CD4-positive, alpha-beta T cell (primary cell): Measurements from ENCODE around the gene C3orf70. TPM values are rescaled to one million over a fixed set of nuclear protein-coding genes. Genes with fewer than 3 reads are reported as not detected.

ENCODE experiments used
- ATAC-seq: fragments of 200-7000 bp; cut with Tn5 transposase; one replicate; pipeline ENCODE4 v1.10.0; 2022; ENCODE audit warnings: mild to moderate bottlenecking; ENCODE audit not compliant: poor library complexity
- CTCF ChIA-PET: fragments of 350-600 bp; sonication (Branson Sonifier 250); formaldehyde crosslinking; loops from one replicate; lab custom pipeline; 2021; ENCODE audit warnings: antibody characterized with exemption, inconsistent platforms; lab: Charles Lee
- POLR2A ChIA-PET: fragments of 350-600 bp; sonication (Branson Sonifier 250); formaldehyde crosslinking; loops from one replicate; lab custom pipeline; 2021; ENCODE audit warnings: antibody characterized with exemption, inconsistent platforms; lab: Charles Lee
- DNase-seq, 14 experiments: peaks; one replicate each; pipeline ENCODE4 v3.0.0-alpha.2; 2013 to 2020; ENCODE audit warnings: mixed read lengths in 2 of 14
- H3K27ac ChIP-seq, 2 donors: one replicate each; pipeline versions ENCODE4 v1.5.1 to v1.7.0; 2013; ENCODE audit warnings: low read length in 2 of 2, low read depth in 1 of 2, mild to moderate bottlenecking in 1 of 2
- H3K27me3 ChIP-seq, 2 experiments: 1 replicate in 1 of 2; 2 replicates in 1 of 2; pipeline versions ENCODE4 v1.6.1 to v1.7.0; 2013; ENCODE audit warnings: low read length in 2 of 2, control low read depth in 1 of 2, mild to moderate bottlenecking in 1 of 2, moderate library complexity in 1 of 2; ENCODE audit not compliant: insufficient read depth in 2 of 2, control insufficient read depth in 1 of 2
- H3K36me3 ChIP-seq: one replicate; pipeline ENCODE4 v1.6.1; 2013; ENCODE audit warnings: low read length, control low read depth; ENCODE audit not compliant: insufficient read depth
- H3K4me1 ChIP-seq: one replicate; pipeline ENCODE4 v1.6.1; 2013; ENCODE audit warnings: low read length, control low read depth; ENCODE audit not compliant: insufficient read depth
- H3K4me3 ChIP-seq: one replicate; pipeline ENCODE4 v1.5.1; 2013; ENCODE audit warnings: mild to moderate bottlenecking, low read length, moderate library complexity
- H3K9me3 ChIP-seq, 2 experiments: 1 replicate in 1 of 2; 2 replicates in 1 of 2; pipeline versions ENCODE4 v1.6.1 to v1.7.0; 2013; ENCODE audit warnings: low read length in 2 of 2, mild to moderate bottlenecking in 2 of 2, control low read depth in 1 of 2, moderate library complexity in 1 of 2; ENCODE audit not compliant: control insufficient read depth in 1 of 2, insufficient read depth in 1 of 2
- H3K27ac Mint-ChIP-seq: one replicate; pipeline ENCODE4 v1.8.0; 2020; ENCODE audit warnings: mixed read lengths
- H3K27me3 Mint-ChIP-seq: one replicate; pipeline ENCODE4 v1.8.0; 2021; ENCODE audit warnings: mixed read lengths
- H3K36me3 Mint-ChIP-seq: one replicate; pipeline ENCODE4 v1.8.0; 2021; ENCODE audit warnings: low read depth, mixed read lengths
- H3K4me1 Mint-ChIP-seq: one replicate; pipeline ENCODE4 v1.8.0; 2021; ENCODE audit warnings: low read depth, mixed read lengths
- H3K4me3 Mint-ChIP-seq: one replicate; pipeline ENCODE4 v1.8.0; 2020; ENCODE audit warnings: mild to moderate bottlenecking, mixed read lengths
- H3K9me3 Mint-ChIP-seq: one replicate; pipeline ENCODE4 v1.8.0; 2020; ENCODE audit warnings: mixed read lengths
- CTCF ChIP-seq: fragments of 200-600 bp; IDR thresholded peaks from one replicate; pipeline ENCODE4 v1.8.0; 2022; ENCODE audit warnings: antibody characterized with exemption, mild to moderate bottlenecking
- intact Hi-C, 2 experiments: fragments of 100-400 bp; cut with DNase I in 1 of 2; cut with micrococcal nuclease in 1 of 2; formaldehyde crosslinking; loops; one replicate each; pipeline versions ENCODE4 v1.15.1 to v1.9.0; 2023 to 2025; cut with DNase I, micrococcal nuclease
- total RNA-seq, 174 experiments: library from RNA in 2 of 174; stranded (reverse) in 2 of 174; gene quantifications; one replicate each; pipeline ENCODE4 v1.2.3 and lab custom pipeline; 2021 to 2026

Gene C3orf70
- total RNA-seq, 2 experiments from 2014 or later = not detected

GRCh38 chr3:185129083-185129482 is 23.8 kb downstream of the C3orf70 start:
- H3K4me1 Mint-ChIP-seq = no peaks in the 10 kb centered on the region
- no peak for TF ChIP-seq CTCF
- H3K9me3 ChIP-seq = no peaks in the 10 kb centered on the region
- H3K27ac ChIP-seq = no peak overlapping the region
- CTCF ChIA-PET = no interaction called here
- no peaks in the 10 kb centered on the region for H3K4me1 ChIP-seq
- H3K36me3 ChIP-seq = no peaks in the 10 kb centered on the region
- intact Hi-C loops = no loop called here
- POLR2A ChIA-PET = no interaction called here
- ATAC-seq (no peak), DNase-seq (no peak)
- no peaks in the 10 kb centered on the region for H3K36me3 Mint-ChIP-seq
- peaks cover 46% of the 10 kb centered on the region for H3K27me3 Mint-ChIP-seq
- H3K9me3 Mint-ChIP-seq = no peaks in the 10 kb centered on the region
- no peak overlapping the region for H3K4me3 Mint-ChIP-seq
- no peak overlapping the region for H3K27ac Mint-ChIP-seq
- H3K4me3 ChIP-seq = no peak overlapping the region
- H3K27me3 ChIP-seq = peaks cover 0 to 9% of the 10 kb centered on the region in 2 experiments

GRCh38 chr3:185126201-185126600 is 26.7 kb downstream of the C3orf70 start:
- H3K36me3 ChIP-seq = no peaks in the 10 kb centered on the region
- H3K27ac ChIP-seq = no peak overlapping the region
- TF ChIP-seq CTCF = no peak
- ChIA-PET CTCF (no interaction called here), POLR2A (no interaction called here)
- Mint-ChIP-seq H3K27me3 (peaks cover 24% of the 10 kb centered on the region), H3K9me3 (no peaks in the 10 kb centered on the region), H3K4me3 (no peak overlapping the region), H3K36me3 (no peaks in the 10 kb centered on the region), H3K27ac (no peak overlapping the region), H3K4me1 (no peaks in the 10 kb centered on the region)
- intact Hi-C loops = no loop called here
- H3K4me1 ChIP-seq = no peaks in the 10 kb centered on the region
- no peaks in the 10 kb centered on the region for H3K27me3 ChIP-seq
- no peak overlapping the region for H3K4me3 ChIP-seq
- DNase-seq (no peak), ATAC-seq (no peak)
- H3K9me3 ChIP-seq = no peaks in the 10 kb centered on the region

GRCh38 chr3:185120126-185120525 is 32.7 kb downstream of the C3orf70 start:
- Mint-ChIP-seq H3K27me3 (peaks cover 29% of the 10 kb centered on the region), H3K36me3 (no peaks in the 10 kb centered on the region), H3K4me1 (no peaks in the 10 kb centered on the region), H3K27ac (no peak overlapping the region), H3K9me3 (no peaks in the 10 kb centered on the region), H3K4me3 (no peak overlapping the region)
- Histone ChIP-seq H3K4me1 (no peaks in the 10 kb centered on the region), H3K9me3 (no peaks in the 10 kb centered on the region), H3K27ac (no peak overlapping the region), H3K4me3 (no peak overlapping the region), H3K27me3 (peaks cover 2 to 7% of the 10 kb centered on the region in 2 experiments), H3K36me3 (no peaks in the 10 kb centered on the region)
- DNase-seq = no peak
- ATAC-seq = no peak
- intact Hi-C loops = no loop called here
- no peak for TF ChIP-seq CTCF
- CTCF ChIA-PET = no interaction called here
- POLR2A ChIA-PET = no interaction called here
